ENCODE measurements around the gene ABR.

DNA sequence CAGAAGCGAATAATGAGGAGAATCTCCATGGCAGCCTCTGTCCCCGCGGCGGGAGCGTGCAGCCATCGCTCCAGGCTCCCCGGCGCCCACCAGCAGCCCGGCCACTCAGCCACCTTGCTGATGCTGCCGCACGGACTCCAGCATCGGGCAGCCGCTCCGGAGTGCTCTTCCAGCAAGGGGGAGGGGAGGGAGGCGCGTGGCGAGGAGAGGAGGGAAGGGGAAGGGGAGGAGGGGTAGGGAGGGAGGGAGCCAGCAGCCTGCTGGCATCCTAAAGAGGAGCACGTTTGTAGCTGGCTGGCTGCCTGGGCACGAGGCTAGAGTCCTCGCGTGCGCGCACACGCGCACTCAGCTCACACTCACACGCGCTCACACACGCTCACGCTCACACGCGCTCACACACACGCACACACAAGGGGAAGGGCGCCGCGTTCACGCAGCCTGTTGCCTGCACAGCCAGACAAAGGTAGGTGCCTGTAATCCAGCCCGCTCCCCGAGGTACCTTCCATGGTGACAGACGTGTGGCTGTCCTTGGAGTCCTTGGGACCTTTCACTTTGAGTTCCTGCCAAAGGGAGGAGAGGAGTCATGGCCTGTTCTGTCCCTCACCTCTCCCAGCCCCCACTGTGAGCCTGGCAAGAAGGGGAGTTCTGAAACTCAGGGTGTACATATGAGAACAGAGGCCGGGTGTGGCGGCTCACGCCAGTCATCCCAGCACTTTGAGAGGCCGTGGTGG, 100.8 kb downstream of the ABR start:
- TF ChIP-seq, protein P1, sequence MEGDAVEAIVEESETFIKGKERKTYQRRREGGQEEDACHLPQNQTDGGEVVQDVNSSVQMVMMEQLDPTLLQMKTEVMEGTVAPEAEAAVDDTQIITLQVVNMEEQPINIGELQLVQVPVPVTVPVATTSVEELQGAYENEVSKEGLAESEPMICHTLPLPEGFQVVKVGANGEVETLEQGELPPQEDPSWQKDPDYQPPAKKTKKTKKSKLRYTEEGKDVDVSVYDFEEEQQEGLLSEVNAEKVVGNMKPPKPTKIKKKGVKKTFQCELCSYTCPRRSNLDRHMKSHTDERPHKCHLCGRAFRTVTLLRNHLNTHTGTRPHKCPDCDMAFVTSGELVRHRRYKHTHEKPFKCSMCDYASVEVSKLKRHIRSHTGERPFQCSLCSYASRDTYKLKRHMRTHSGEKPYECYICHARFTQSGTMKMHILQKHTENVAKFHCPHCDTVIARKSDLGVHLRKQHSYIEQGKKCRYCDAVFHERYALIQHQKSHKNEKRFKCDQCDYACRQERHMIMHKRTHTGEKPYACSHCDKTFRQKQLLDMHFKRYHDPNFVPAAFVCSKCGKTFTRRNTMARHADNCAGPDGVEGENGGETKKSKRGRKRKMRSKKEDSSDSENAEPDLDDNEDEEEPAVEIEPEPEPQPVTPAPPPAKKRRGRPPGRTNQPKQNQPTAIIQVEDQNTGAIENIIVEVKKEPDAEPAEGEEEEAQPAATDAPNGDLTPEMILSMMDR (IDR thresholded peaks at IDR 0.05) = no peak
- TF ChIP-seq POLR2A (IDR thresholded peaks at IDR 0.05) = no peak
